Common myeloid progenitor, CD34-positive (primary cell): ENCODE measurements around the gene DNAJC18.
A peak's percentile ranks its signal among the peaks of the same experiment; 100 is the strongest.
"Not testable (repeated sequence)": the region's sequence is repeated elsewhere in the genome, so short reads cannot be mapped to it uniquely, and the experiment has no call there.

Experiments used
- CTCF ChIA-PET: fragments of 350-600 bp; sonication (Branson Sonifier 250); formaldehyde crosslinking; loops from one replicate; lab custom pipeline; 2021; ENCODE audit warnings: antibody characterized with exemption; lab: Charles Lee
- POLR2A ChIA-PET: fragments of 350-600 bp; sonication (Branson Sonifier 250); formaldehyde crosslinking; loops from one replicate; lab custom pipeline; 2021; ENCODE audit warnings: antibody characterized with exemption; lab: Charles Lee
- DNase-seq, 3 donors: peaks; one replicate each; pipeline versions ENCODE4 v3.0.0 to v3.0.0-alpha.2; 2013
- H3K27ac ChIP-seq, 2 experiments: 1 replicate in 1 of 2; 2 replicates in 1 of 2; pipeline ENCODE4 v1.7.0; 2013; ENCODE audit warnings: inconsistent platforms in 2 of 2, low read length in 2 of 2, mild to moderate bottlenecking in 2 of 2, low read depth in 1 of 2, moderate library complexity in 1 of 2; ENCODE audit not compliant: severe bottlenecking in 2 of 2, insufficient read depth in 1 of 2, poor library complexity in 1 of 2
- H3K27me3 ChIP-seq, 5 experiments: replicated peaks in 2 of 5; 1 replicate in 3 of 5; 2 replicates in 2 of 5; pipeline versions ENCODE4 v1.6.1 to v1.7.0; 2013; ENCODE audit warnings: low read length in 4 of 5, mild to moderate bottlenecking in 2 of 5, moderate library complexity in 2 of 5, inconsistent platforms in 1 of 5; ENCODE audit not compliant: insufficient read depth in 5 of 5, control insufficient read depth in 4 of 5
- H3K36me3 ChIP-seq, 4 experiments: 1 replicate in 2 of 4; 2 replicates in 2 of 4; pipeline versions ENCODE4 v1.6.1 to v1.7.0; 2013; ENCODE audit warnings: low read length in 3 of 4, control low read depth in 1 of 4, mild to moderate bottlenecking in 1 of 4; ENCODE audit not compliant: control insufficient read depth in 4 of 4, insufficient read depth in 4 of 4
- H3K4me1 ChIP-seq, 4 experiments: 1 replicate in 3 of 4; 2 replicates in 1 of 4; pipeline versions ENCODE4 v1.6.1 to v1.7.1; 2013; ENCODE audit warnings: low read length in 3 of 4, mild to moderate bottlenecking in 3 of 4, control low read depth in 1 of 4, inconsistent platforms in 1 of 4, moderate library complexity in 1 of 4; ENCODE audit not compliant: control insufficient read depth in 4 of 4, insufficient read depth in 4 of 4; ENCODE audit errors: control extremely low read depth in 1 of 4
- H3K4me3 ChIP-seq, 7 experiments: 1 replicate in 4 of 7; 2 replicates in 3 of 7; pipeline versions ENCODE4 v1.5.1 to v1.7.0; 2013; ENCODE audit warnings: mild to moderate bottlenecking in 7 of 7, low read length in 6 of 7, moderate library complexity in 6 of 7, inconsistent platforms in 2 of 7, low read depth in 2 of 7, control low read depth in 1 of 7; ENCODE audit not compliant: insufficient read depth in 4 of 7, control insufficient read depth in 1 of 7; ENCODE audit errors: extremely low read depth in 1 of 7
- H3K9me3 ChIP-seq, 5 experiments: 1 replicate in 4 of 5; 2 replicates in 1 of 5; pipeline versions ENCODE4 v1.6.1 to v1.7.1; 2013; ENCODE audit warnings: low read length in 4 of 5, mild to moderate bottlenecking in 2 of 5, inconsistent platforms in 1 of 5, low read depth in 1 of 5, moderate library complexity in 1 of 5; ENCODE audit not compliant: control insufficient read depth in 4 of 5, insufficient read depth in 2 of 5; ENCODE audit errors: control extremely low read depth in 1 of 5
- WGBS: methylation state at CpG from one replicate; pipeline ENCODE4 v1.1.5; 2013; ENCODE audit not compliant: insufficient coverage; 5-methylcytosine and 5-hydroxymethylcytosine counted together

DNAJC18 gene

DNA sequence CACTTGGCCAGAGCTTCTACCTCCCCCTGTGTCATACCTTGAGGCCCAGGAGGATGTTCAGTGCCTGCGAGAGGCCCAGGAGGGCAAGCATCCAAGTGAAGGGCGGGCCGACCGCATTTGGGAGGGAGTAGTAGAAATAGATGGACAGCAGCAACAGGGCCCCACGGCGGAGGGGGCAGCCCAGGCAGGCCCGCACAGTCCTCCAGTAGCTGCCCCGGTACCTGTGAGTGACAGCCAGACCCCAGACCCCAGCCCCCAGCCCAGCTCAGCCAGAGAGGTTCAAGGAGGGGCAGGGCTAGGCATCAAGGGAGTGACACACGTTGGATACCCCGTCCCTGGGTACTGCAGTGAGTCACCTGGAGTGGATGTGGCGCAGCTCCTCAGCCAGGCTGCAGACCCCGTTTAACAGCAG is 41.8 kb upstream of the DNAJC18 start:
- H3K4me1 ChIP-seq: peaks cover 12 to 81% (median 68%) of the 10 kb centered on the region in 4 experiments
- peak in 2 of 3 donors; percentile 53 to 66 for DNase-seq
- peak overlapping the region; percentile 40 to 89 (median 79) for H3K4me3 ChIP-seq
- WGBS: 7% methylated on average over 11 of the region's 12 CpGs
- peak overlapping the region; percentile 81 to 91 for H3K27ac ChIP-seq
- CTCF ChIA-PET: interaction anchor here (0.9 to 10.3 kb wide), 12 partner anchors 9 to 58 kb away, joined by 3 to 112 read pairs (median 4); partner anchors contain the start of genes DNAJC18 and SMIM33
- H3K9me3 ChIP-seq: no peaks in the 10 kb centered on the region
- peaks cover 0 to 32% (median 19%) of the 10 kb centered on the region in 4 experiments for H3K36me3 ChIP-seq
- POLR2A ChIA-PET: interaction anchor here (1.1 to 2.6 kb wide), 4 partner anchors 10 to 93 kb away, joined by 4 to 15 read pairs (median 4); partner anchors contain the start of gene SMIM33
- no peaks in the 10 kb centered on the region for H3K27me3 ChIP-seq

DNA sequence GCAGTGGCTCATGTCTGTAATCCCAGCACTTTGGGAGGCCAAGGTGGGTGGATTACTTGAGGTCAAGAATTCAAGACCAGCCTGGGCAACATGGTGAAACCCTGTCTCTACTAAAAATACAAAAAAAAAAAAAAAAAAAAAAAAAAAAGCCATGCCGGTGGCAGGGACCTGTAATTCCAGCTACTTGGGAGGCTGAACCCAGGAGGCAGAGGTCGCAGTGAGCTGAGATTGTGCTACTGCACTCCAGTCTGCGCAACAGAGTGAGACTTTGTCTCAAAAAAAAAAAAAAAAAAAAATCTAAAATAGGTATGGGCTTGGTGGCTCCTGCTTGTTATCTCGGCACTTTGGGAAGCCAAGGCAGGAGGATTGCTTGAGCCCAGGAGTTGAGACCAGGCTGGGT is 40.4 kb upstream of the DNAJC18 start:
- Histone ChIP-seq H3K4me1 (peaks cover 14 to 93% (median 80%) of the 10 kb centered on the region in 4 experiments), H3K27ac (peak overlapping the region in 1 of 2 experiments; percentile 91), H3K36me3 (peaks cover 0 to 40% (median 23%) of the 10 kb centered on the region in 4 experiments), H3K4me3 (peak overlapping the region in 1 of 7 experiments; percentile 10)
- ChIA-PET POLR2A (interaction anchor here (0.7 kb wide), 2 partner anchors 57 to 85 kb away, joined by 3 to 5 read pairs; no protein-coding TSS in a partner anchor), CTCF (interaction anchor here (0.9 to 10.3 kb wide), 6 partner anchors 16 to 59 kb away, joined by 3 to 112 read pairs (median 16); partner anchors contain the start of gene DNAJC18)
- not testable (repeated sequence) for DNase-seq, H3K9me3 ChIP-seq, H3K27me3 ChIP-seq
- WGBS: 100% methylated on average over 2 of the region's 4 CpGs

DNA sequence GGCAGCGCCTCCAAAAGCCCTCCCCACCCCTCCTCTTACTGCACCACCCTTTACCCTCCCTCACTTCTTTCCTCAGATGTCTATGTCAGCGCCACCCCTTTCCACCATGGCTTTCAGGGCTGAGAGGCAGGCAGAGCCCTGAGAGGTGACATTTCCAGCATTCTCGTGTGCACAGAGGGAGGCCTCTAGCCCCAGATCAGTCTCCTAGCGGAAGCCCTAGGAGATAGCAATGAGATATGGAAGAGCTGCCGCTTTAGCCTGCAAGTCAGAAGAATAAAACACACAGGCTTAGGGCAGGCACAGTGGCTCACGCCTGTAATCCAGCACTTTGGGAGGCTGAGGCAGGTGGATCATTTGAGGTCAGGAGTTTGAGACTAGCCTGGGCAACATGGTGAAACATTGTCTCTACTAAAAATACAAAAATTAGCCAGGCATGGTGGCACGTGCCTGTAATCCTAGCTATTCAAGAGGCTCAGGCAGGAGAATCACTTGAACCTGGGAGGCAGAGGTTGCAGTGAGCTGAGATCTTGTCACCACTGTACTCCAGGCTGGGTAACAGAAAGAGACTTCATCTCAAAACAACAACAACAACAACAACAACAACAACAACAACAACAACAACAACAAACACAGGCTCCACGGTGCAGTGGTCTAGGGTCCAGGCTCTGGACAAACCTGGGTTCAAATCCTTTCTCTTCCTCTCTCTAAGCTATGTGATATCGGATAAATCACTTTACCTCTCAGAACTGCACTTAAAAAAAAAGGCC is 39.5 kb upstream of the DNAJC18 start:
- Histone ChIP-seq H3K36me3 (peaks cover 0 to 45% (median 23%) of the 10 kb centered on the region in 4 experiments), H3K4me3 (peak overlapping the region in 2 of 7 experiments; percentile 14 to 26), H3K4me1 (peaks cover 20 to 96% (median 87%) of the 10 kb centered on the region in 4 experiments), H3K27ac (peak overlapping the region in 1 of 2 experiments; percentile 73)
- H3K9me3 ChIP-seq, H3K27me3 ChIP-seq, DNase-seq: not testable (repeated sequence)
- WGBS: 85% methylated on average over 7 of the region's 9 CpGs
- POLR2A ChIA-PET: interaction anchor here (0.5 kb wide), 1 partner anchor 107 kb away, joined by 6 read pairs; no protein-coding TSS in a partner anchor
- CTCF ChIA-PET: interaction anchor here (1.2 to 10.3 kb wide), 9 partner anchors 10 to 55 kb away, joined by 3 to 112 read pairs (median 5); partner anchors contain the start of gene DNAJC18

DNA sequence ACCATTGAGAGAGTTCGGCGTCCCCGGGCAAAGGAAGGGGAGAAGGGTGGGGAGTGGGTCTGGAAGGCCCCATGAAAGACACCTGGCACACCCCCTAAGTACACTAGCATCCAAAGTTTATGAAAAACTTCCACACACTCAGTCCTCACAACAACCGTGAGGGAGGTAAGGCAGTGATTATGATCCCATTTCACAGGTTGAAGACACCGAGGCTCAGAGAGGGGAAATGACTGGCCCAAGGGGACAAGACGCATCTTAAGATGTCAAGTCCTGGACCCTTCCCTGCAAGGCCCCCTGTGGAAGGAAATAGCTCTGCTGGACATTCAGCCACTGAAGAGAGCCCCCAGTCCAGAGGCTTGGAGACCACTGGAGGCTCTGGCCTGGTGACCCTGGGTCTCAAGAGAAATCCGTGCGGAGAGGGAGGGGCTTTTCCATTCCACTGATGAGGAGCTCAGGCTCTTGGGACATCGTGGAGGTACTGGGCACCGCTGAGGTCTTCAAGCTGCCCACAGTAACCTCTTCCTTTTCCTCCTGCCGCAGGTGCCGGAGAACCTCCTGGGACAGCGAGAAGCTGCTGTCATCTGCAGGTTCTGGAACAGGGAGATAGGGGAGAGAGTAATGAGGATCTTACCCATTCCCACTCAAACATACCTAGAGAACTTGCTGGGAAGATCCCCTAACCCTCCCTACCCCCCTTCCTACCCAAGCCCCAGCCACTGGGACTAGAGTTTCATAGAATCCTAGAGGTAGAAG is 36.7 kb upstream of the DNAJC18 start:
- peaks cover 17 to 98% (median 94%) of the 10 kb centered on the region in 4 experiments for H3K4me1 ChIP-seq
- H3K4me3 ChIP-seq: peak overlapping the region in 3 of 7 experiments; percentile 30 to 50 (median 31)
- WGBS: 50% methylated on average over 5 of the region's 13 CpGs
- no peaks in the 10 kb centered on the region for H3K27me3 ChIP-seq
- peaks cover 0 to 47% (median 23%) of the 10 kb centered on the region in 4 experiments for H3K36me3 ChIP-seq
- ChIA-PET CTCF (interaction anchor here (0.6 to 10.3 kb wide), 11 partner anchors 20 to 56 kb away, joined by 3 to 112 read pairs (median 4); partner anchors contain the start of gene DNAJC18), POLR2A (interaction anchor here (0.6 to 1.8 kb wide), 5 partner anchors 10 to 74 kb away, joined by 3 to 8 read pairs (median 3); partner anchors contain the start of gene DNAJC18)
- H3K9me3 ChIP-seq: no peaks in the 10 kb centered on the region
- H3K27ac ChIP-seq: peak overlapping the region; percentile 71 to 84
- DNase-seq: peak in 2 of 3 donors; percentile 45 to 58

DNA sequence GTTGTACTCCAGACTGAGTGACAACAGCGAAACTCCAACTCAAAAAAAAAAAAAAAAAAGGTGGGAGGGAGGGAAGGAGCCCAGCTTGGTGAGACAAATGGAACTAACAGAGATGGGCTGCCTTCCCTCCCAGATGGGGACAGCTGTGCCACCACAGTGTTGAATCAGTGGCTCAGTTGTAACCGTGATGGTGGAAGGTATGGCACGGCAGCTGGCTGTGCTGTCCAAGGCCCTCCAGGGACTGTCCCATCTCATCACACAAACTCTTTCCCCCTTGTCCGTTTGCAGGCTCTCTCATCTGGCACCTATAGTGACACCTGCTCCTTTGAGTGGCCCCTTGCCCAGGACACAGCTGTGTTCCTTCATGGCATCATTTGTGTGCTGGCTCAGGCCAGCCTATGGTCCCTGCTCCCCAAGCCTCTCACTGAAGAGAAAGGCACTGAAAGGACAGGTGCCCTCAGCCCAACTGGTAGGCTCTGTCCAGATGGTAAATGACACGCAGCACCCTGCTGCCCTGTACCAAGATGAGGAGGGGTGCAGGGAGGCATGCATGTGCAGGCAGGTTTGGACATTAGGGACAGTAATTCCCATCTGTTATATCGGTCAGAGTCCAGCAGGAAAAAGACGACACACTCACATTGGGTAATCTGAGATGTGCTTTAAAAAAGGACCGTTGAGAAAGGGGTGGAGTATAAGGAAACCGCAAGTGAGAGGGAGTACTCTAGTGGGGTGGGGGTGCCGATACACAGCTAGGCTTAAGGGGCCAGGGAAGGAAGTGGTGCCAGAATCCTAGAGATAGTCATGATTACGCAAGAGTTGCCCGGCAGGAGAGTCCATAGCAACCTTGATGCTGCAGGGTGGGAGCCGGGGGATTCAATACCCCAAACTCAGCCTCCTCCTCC is 35.8 kb upstream of the DNAJC18 start:
- Histone ChIP-seq H3K36me3 (peaks cover 0 to 40% (median 23%) of the 10 kb centered on the region in 4 experiments), H3K4me1 (peaks cover 10 to 96% (median 92%) of the 10 kb centered on the region in 4 experiments), H3K27ac (peak overlapping the region; percentile 71 to 84), H3K9me3 (no peaks in the 10 kb centered on the region), H3K27me3 (no peaks in the 10 kb centered on the region), H3K4me3 (peak overlapping the region in 4 of 7 experiments; percentile 21 to 50 (median 38))
- 7% methylated on average over 9 of the region's 13 CpGs for WGBS
- DNase-seq: peak; percentile 84 to 96 (median 95)
- ChIA-PET POLR2A (interaction anchor here (0.6 to 1.8 kb wide), 5 partner anchors 27 to 86 kb away, joined by 3 to 8 read pairs (median 5); partner anchors contain the start of gene DNAJC18), CTCF (interaction anchor here (0.6 to 10.3 kb wide), 10 partner anchors 27 to 55 kb away, joined by 3 to 112 read pairs (median 4); partner anchors contain the start of gene DNAJC18)
